ENCODE data around the gene PROM2. TPM values are rescaled to one million over a fixed set of nuclear protein-coding genes. Genes with fewer than 3 reads are reported as not detected.
A peak's percentile ranks its signal among the peaks of the same experiment; 100 is the strongest.

Gene PROM2
- total RNA-seq, 1 donor from 2014 or later: 18.5 TPM

GRCh38 chr2:95299961-95300360 lies 25.7 kb downstream of the PROM2 start:
- no peak for TF ChIP-seq CTCF (conservative IDR thresholded peaks at IDR 0.05)
- H3K4me1 Mint-ChIP-seq (ENCODE audit: unreplicated experiment): peaks cover 13% of the 10 kb centered on the region
- no peaks in the 10 kb centered on the region for H3K9me3 Mint-ChIP-seq
- no peak overlapping the region for H3K4me3 Mint-ChIP-seq
- DNase-seq (ENCODE audit: extremely low spot score, unreplicated experiment): no peak
- no peaks in the 10 kb centered on the region for H3K27me3 Mint-ChIP-seq
- no peaks in the 10 kb centered on the region for H3K36me3 Mint-ChIP-seq
- H3K27ac Mint-ChIP-seq: no peak overlapping the region

- Mint-ChIP-seq H3K4me1 (ENCODE audit: unreplicated experiment) (peaks cover 13% of the 10 kb centered on the region), H3K9me3 (no peaks in the 10 kb centered on the region), H3K27me3 (no peaks in the 10 kb centered on the region), H3K36me3 (no peaks in the 10 kb centered on the region), H3K4me3 (no peak overlapping the region), H3K27ac (no peak overlapping the region)
- TF ChIP-seq CTCF (conservative IDR thresholded peaks at IDR 0.05): no peak
- DNase-seq (ENCODE audit: extremely low spot score, unreplicated experiment): no peak
Measured at GRCh38 chr2:95300450-95300849, 26.2 kb downstream of the PROM2 start.

GRCh38 chr2:95301186-95301585 lies 26.9 kb downstream of the PROM2 start:
- no peak for DNase-seq (ENCODE audit: extremely low spot score, unreplicated experiment)
- Mint-ChIP-seq H3K9me3 (no peaks in the 10 kb centered on the region), H3K4me3 (no peak overlapping the region)

GRCh38 chr2:95301876-95302641 lies 27.8 kb downstream of the PROM2 start:
- no peak overlapping the region for H3K27ac Mint-ChIP-seq
- no peak for DNase-seq (ENCODE audit: extremely low spot score, unreplicated experiment)
- no peaks in the 10 kb centered on the region for H3K36me3 Mint-ChIP-seq
- peaks cover 15% of the 10 kb centered on the region for H3K4me1 Mint-ChIP-seq (ENCODE audit: unreplicated experiment)
- H3K4me3 Mint-ChIP-seq: no peak overlapping the region
- H3K27me3 Mint-ChIP-seq: peaks cover 3% of the 10 kb centered on the region
- no peaks in the 10 kb centered on the region for H3K9me3 Mint-ChIP-seq
- TF ChIP-seq CTCF (conservative IDR thresholded peaks at IDR 0.05): no peak

More at GRCh38 chr2:95301186-95301585, 26.9 kb downstream of the PROM2 start:
- no peak for TF ChIP-seq CTCF (conservative IDR thresholded peaks at IDR 0.05)
- no peak overlapping the region for H3K27ac Mint-ChIP-seq
- peaks cover 15% of the 10 kb centered on the region for H3K4me1 Mint-ChIP-seq (ENCODE audit: unreplicated experiment)
- peaks cover 1% of the 10 kb centered on the region for H3K27me3 Mint-ChIP-seq
- no peaks in the 10 kb centered on the region for H3K36me3 Mint-ChIP-seq

GRCh38 chr2:95303191-95303919 lies 29.1 kb downstream of the PROM2 start:
- no peak for TF ChIP-seq CTCF (conservative IDR thresholded peaks at IDR 0.05)
- Mint-ChIP-seq H3K27me3 (peaks cover 3% of the 10 kb centered on the region), H3K27ac (peak overlapping the region; percentile 18), H3K9me3 (no peaks in the 10 kb centered on the region), H3K4me3 (no peak overlapping the region), H3K4me1 (ENCODE audit: unreplicated experiment) (peaks cover 4% of the 10 kb centered on the region), H3K36me3 (no peaks in the 10 kb centered on the region)
- DNase-seq (ENCODE audit: extremely low spot score, unreplicated experiment): no peak
